ENCODE measurements around the gene CBX3. TPM values are rescaled to one million over a fixed set of nuclear protein-coding genes. Genes with fewer than 3 reads are reported as not detected.

CBX3 gene
- total and polyA plus RNA-seq, 2 of the 13 experiments (the other 11 are each of a cell fraction or from before 2014, with no cell fraction given) = 53.9 to 249 TPM

GRCh38 chr7:26200444-26201246, 900 bp upstream of the CBX3 start, which contains the start of gene HNRNPA2B1 (continued):
- TF ChIP-seq BCLAF1 (IDR thresholded peaks at IDR 0.05) (no peak), ZNF773 (CRISPR knock-in tag; IDR thresholded peaks at IDR 0.05; ENCODE audit: borderline replicate concordance) (peak; percentile 93; the same call in 1 of the 2 replicates), MAFF (IDR thresholded peaks at IDR 0.05; ENCODE audit: low read depth, low read length) (no peak), RXRB (CRISPR knock-in tag; IDR thresholded peaks at IDR 0.05; ENCODE audit: borderline replicate concordance) (peak; percentile 63; the same call in 1 of the 2 replicates), XRCC5 (optimal IDR thresholded peaks at IDR 0.05; ENCODE audit: low read length) (no peak), ISX (CRISPR knock-in tag; conservative IDR thresholded peaks at IDR 0.05) (no peak), ZNF512B (CRISPR knock-in tag; IDR thresholded peaks at IDR 0.05; ENCODE audit: borderline replicate concordance) (no peak), PAXIP1 (CRISPR knock-in tag; conservative IDR thresholded peaks at IDR 0.05) (no peak; the same call in 1 of the 2 replicates), ZNF280B (CRISPR knock-in tag; IDR thresholded peaks at IDR 0.05; ENCODE audit: borderline replicate concordance) (0 out of 2 replicates have a peak, but pooled peaks have one; percentile 18), ZNF7 (CRISPR knock-in tag; IDR thresholded peaks at IDR 0.05) (0 out of 2 replicates have a peak, but pooled peaks have one; percentile 35), ATRX (CRISPR knock-in tag; IDR thresholded peaks at IDR 0.05; ENCODE audit: borderline replicate concordance) (no peak), E2F1 (CRISPR knock-in tag; IDR thresholded peaks at IDR 0.05) (peak; percentile 77; the same call in 1 of the 2 replicates), ATF1 (CRISPR knock-in tag; IDR thresholded peaks at IDR 0.05) (peak; percentile 83), POLR2G (IDR thresholded peaks at IDR 0.05; ENCODE audit: low read depth, low read length) (peak; percentile 100), TBP (CRISPR knock-in tag; IDR thresholded peaks at IDR 0.05) (no peak)

Measured in HepG2 (cell line).